GM15510 (cell line): Measurements from ENCODE around the gene TKTL2.

Source experiments
- POLR2A ChIP-seq: IDR thresholded peaks from 3 replicates; pipeline ENCODE4 v1.6.1; 2011; ENCODE audit warnings: borderline replicate concordance; ENCODE audit not compliant: insufficient read length; ENCODE audit errors: extremely low read depth

The TKTL2 gene

DNA sequence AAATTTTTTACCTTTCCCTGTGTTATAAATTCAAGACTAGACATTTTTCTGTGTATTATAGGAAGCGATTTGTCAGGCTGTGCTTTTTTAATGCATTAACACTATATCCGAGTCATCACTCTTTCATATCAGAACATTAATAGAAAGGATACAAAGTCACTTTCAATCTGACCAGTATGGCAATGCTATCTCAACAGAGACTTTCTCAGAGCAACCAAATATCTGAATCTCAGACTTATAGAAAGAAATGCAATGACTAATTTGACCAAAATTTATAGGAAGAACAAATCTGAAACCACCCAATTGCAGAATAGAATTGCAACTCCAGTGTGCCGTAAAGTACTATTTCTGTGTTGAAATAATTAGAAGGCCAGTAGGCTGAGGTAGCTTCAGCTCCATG is 473 bp upstream of the TKTL2 start:
- TF ChIP-seq POLR2A: no peak

- TF ChIP-seq POLR2A: no peak
Observed at GRCh38 chr4:163473130-163473529, 424 bp downstream of the TKTL2 start.

DNA sequence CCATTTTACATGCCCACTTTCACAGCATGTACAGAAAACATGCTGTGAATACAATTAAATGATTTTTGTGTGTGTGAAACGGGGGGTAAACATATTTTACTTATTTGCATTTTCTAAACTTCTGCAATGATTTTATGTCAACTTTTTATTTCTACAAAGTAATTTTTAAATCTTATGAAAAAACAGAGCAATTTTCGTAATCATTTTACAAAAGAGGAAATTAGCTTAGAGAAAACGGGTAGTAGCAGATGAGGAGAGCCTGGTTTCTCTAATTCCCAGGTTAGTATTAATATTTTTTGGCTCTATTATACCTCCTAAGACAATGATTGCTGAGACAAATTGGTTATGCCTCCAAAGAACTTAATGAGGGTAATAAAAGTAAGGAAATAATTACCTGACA is 3.2 kb downstream of the TKTL2 start:
- no peak for TF ChIP-seq POLR2A

DNA sequence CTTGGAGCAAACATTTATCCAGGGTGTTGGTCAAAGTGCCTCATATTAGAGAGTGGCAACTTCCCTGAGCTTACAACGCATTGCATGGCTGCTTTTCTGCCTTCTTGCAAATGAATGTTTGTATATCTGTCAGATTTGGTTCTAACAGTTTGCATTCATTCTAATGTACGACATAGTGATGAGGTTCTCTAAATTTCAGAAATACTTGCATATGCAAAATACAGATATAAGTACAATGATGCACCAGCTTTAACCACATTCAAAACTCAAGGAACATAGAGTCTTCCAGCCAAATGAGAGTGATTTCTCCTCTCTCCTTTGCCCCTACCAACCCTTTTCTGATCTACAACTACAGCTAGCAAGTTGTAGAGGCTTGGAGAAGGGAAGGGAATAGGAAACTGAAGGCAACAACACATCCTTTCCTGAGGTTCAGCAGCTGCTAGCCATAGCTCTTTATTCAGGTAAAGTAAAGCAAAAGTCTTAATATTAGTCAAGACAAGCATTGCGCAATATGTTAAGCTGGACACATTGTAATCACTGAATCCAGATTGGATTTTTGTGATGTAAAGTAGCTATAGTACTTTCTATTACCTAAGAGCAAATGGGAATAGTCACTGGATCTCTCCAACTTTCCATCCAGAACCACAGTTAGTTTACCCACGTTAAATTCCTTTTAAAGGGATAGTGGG is 6.3 kb downstream of the TKTL2 start:
- no peak for TF ChIP-seq POLR2A

- no peak for TF ChIP-seq POLR2A
Observed at GRCh38 chr4:163462556-163462955, 11.0 kb downstream of the TKTL2 start.

DNA sequence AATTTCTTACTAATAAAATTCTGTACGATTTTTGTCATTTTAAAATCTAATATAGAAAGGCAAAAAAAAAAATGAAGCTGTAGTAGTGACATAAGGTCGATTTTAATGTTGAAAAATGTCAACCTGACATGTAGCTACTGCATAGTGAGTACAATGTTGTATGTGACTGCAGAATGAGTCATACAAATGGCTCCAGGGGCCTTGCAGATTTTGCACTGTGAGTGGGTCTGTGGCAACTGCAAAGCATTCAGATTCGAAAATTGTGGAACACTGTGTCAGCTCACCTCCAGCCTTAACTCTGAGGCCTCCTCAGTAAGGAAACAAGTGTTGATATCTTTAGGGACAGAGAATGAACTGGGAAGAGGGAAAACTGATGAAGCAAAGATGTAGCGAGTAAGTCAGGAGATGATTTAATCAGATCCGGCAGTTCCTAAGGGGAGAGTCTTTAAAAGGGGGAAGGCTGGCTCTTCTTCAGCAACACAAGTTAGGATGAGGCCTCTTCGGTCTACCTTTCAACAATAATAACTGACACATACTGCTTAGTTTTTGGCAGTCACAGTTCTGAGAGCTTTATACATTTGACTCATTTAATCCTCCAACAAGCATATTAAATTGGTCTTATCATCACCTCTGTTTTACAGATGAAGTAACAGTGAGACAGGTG is 24.9 kb downstream of the TKTL2 start:
- no peak for TF ChIP-seq POLR2A

DNA sequence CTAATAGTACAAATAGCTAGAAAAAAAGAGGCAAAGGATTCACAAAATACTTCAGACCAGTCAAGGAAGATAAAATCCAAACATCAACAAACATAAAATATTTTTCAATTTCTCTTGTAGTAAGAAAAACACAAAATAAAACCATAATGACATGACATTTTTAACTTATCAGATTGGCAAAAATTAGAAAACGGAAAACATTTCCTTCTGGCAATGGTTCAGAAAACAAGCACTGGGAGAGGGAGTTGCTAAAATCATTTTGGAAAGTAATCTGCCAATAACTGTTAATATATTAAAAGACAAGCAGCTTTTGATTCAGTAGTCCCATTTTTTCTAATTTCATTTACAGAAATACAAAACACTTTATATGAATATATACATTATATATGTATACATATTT is 26.1 kb downstream of the TKTL2 start:
- TF ChIP-seq POLR2A: no peak

DNA sequence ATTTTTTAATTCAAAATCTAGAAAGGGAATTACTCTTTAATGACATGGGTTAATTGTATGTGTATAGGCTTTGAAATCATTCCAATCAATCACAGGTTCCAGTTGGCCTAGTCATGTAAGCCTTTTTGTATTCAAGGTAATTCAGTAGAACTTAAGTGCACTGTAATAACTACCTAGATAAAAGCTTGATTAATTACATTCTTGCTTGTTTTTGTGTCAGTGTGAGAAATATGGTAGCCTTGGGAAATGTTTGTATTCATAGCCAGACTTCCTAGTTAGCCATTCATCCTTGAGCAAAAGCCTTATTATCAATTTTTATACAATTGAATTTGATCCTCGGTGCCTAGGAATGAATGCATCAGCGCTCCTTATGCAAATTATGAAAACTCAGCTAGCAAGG is 33.5 kb downstream of the TKTL2 start:
- no peak for TF ChIP-seq POLR2A
